HG03558 (cell line): ENCODE data around the gene PSME3.
"Not testable (repeated sequence)": the region's sequence is repeated elsewhere in the genome, so short reads cannot be mapped to it uniquely, and the experiment has no call there.

Experiments used
- ATAC-seq: cut with Tn5 transposase; IDR thresholded peaks from one replicate; pipeline ENCODE4 v1.9.1; 2021; ENCODE audit warnings: moderate number of reproducible peaks; ENCODE audit not compliant: unreplicated experiment; ENCODE audit errors: extremely low read depth

The PSME3 gene

GRCh38 chr17:42849031-42849430 is 15.8 kb downstream of the PSME3 start:
- ATAC-seq = no peak

- ATAC-seq = no peak
Measured at GRCh38 chr17:42849451-42850181, 16.4 kb downstream of the PSME3 start.

- ATAC-seq = no peak
Measured at GRCh38 chr17:42850954-42851353, 17.8 kb downstream of the PSME3 start, which contains the start of gene AOC3. Gene AOC3, plus strand, starts transcription at chr17:42851199. Its CDS starts 145 bp downstream, at chr17:42851344.

GRCh38 chr17:42851371-42852240 is 18.4 kb downstream of the PSME3 start:
- ATAC-seq = not testable (repeated sequence)

GRCh38 chr17:42852351-42852750 is 19.2 kb downstream of the PSME3 start:
- ATAC-seq = no peak

GRCh38 chr17:42853004-42853403 is 19.8 kb downstream of the PSME3 start:
- ATAC-seq = no peak

GRCh38 chr17:42853597-42853967 is 20.4 kb downstream of the PSME3 start:
- ATAC-seq = no peak

- ATAC-seq = no peak
Measured at GRCh38 chr17:42853968-42854790, 21.0 kb downstream of the PSME3 start.

GRCh38 chr17:42855048-42855596 is 21.9 kb downstream of the PSME3 start:
- no peak for ATAC-seq

- ATAC-seq = not testable (repeated sequence)
Measured at GRCh38 chr17:42856093-42856492, 22.9 kb downstream of the PSME3 start.

- ATAC-seq = not testable (repeated sequence)
Measured at GRCh38 chr17:42856516-42856915, 23.3 kb downstream of the PSME3 start.

- no peak for ATAC-seq
Measured at GRCh38 chr17:42857389-42857788, 24.2 kb downstream of the PSME3 start.

- no peak for ATAC-seq
Measured at GRCh38 chr17:42865638-42866094, 32.5 kb downstream of the PSME3 start.

GRCh38 chr17:42866216-42866615 is 33.0 kb downstream of the PSME3 start:
- ATAC-seq = no peak

GRCh38 chr17:42866631-42867575 is 33.7 kb downstream of the PSME3 start:
- ATAC-seq = no peak

GRCh38 chr17:42867694-42868261 is 34.6 kb downstream of the PSME3 start:
- ATAC-seq = not testable (repeated sequence)

GRCh38 chr17:42868338-42868737 is 35.1 kb downstream of the PSME3 start:
- ATAC-seq = no peak

GRCh38 chr17:42871647-42872046 is 38.5 kb downstream of the PSME3 start:
- ATAC-seq = no peak
